Motor neuron (in vitro differentiated cells): ENCODE measurements around the gene ZNF358. TPM values are rescaled to one million over a fixed set of nuclear protein-coding genes. Genes with fewer than 3 reads are reported as not detected.

Experiments
- ATAC-seq, 8 experiments: fragments of 200-7000 bp; cut with Tn5 transposase; replicated peaks in 6 of 8; 2 replicates each; pipeline ENCODE4 v1.8.0; 2021; ENCODE audit warnings: mild to moderate bottlenecking in 8 of 8, moderate library complexity in 8 of 8
- H3K27ac ChIP-seq, 2 donors: fragments of 250-450 bp; sonication (Bioruptor Pico); 2 replicates each; pipeline ENCODE4 v1.9.0; 2021; ENCODE audit warnings: antibody characterized with exemption in 2 of 2, mild to moderate bottlenecking in 2 of 2, moderate library complexity in 1 of 2
- H3K4me1 ChIP-seq, 2 donors: fragments of 250-450 bp; sonication (Bioruptor Pico); replicated peaks in 1 of 2; 2 replicates each; pipeline ENCODE4 v1.6.1; 2021; ENCODE audit warnings: antibody characterized with exemption in 2 of 2, mild to moderate bottlenecking in 2 of 2, moderate library complexity in 1 of 2
- H3K4me3 ChIP-seq, 5 donors: fragments of 250-450 bp; sonication (Bioruptor Pico); 2 replicates each; pipeline ENCODE4 v1.9.0; 2021; ENCODE audit warnings: antibody characterized with exemption in 5 of 5, mild to moderate bottlenecking in 5 of 5, moderate library complexity in 4 of 5
- WGBS, 10 experiments: fragments of 450-650 bp; shearing (Covaris generic); methylation state at CpG; one replicate each; pipeline ENCODE4 v1.0.0; 2022; 5-methylcytosine and 5-hydroxymethylcytosine counted together
- in situ Hi-C, 9 experiments: fragments of 400-800 bp; cut with MboI; loops; one replicate each; pipeline ENCODE4 v1.15.0; 2021; ENCODE audit warnings: low sequenced_read_pairs in 9 of 9, low pct_unique_long_range_greater_than_20kb in 2 of 9; ENCODE audit not compliant: unreplicated experiment in 9 of 9
- total RNA-seq, 8 experiments: library from RNA; unstranded; fragments of 300-600 nt; gene quantifications; 2 replicates each; pipeline versions ENCODE4 v1.2.3 to v1.2.4, GENCODE V29; 2022

ZNF358 gene
- total RNA-seq, 8 experiments from 2014 or later = 8.4 to 44.2 (median 26.5) TPM

- H3K4me1 ChIP-seq = no peaks in the 10 kb centered on the region
- H3K27ac ChIP-seq = no peak overlapping the region
- in situ Hi-C loops = loop anchor here in 1 of 9 experiments (25.0 kb wide), 2 partner anchors 97 to 247 kb away; partner anchors contain the start of gene RETN
- WGBS, 10 experiments = 33 to 100% (median 78%) methylated on average over 1 to 4 of the region's 5 CpGs; no CpG with 5 or more reads in 3 of the 10 experiments
- H3K4me3 ChIP-seq = no peak overlapping the region
- no peak for ATAC-seq
These were observed 49.4 kb downstream of the ZNF358 start for GRCh38 chr19:7565332-7565731.

Other genes starting within 250 kb of the ZNF358 start
- gene INSR, start 221.7 kb upstream of the ZNF358 start, total RNA-seq = 10 to 100 TPM in 6 of 8 experiments, 1 to 10 TPM in 2; 6.9 to 19.6 (median 14.1) TPM
- gene ARHGEF18, start 167.2 kb upstream of the ZNF358 start, total RNA-seq = 10 to 100 TPM; 12.8 to 33.8 (median 17.4) TPM
- 1 to 10 TPM; 2.1 to 6.4 (median 3.2) TPM for gene PEX11G, start 27.1 kb upstream of the ZNF358 start, total RNA-seq
- gene MCOLN1, start 6.5 kb downstream of the ZNF358 start, total RNA-seq = 10 to 100 TPM in 3 of 8 experiments, 1 to 10 TPM in 5; 4.9 to 31.1 (median 8.4) TPM
- gene PNPLA6, start 19.6 kb downstream of the ZNF358 start, total RNA-seq = 10 to 100 TPM; 38.4 to 75.7 (median 49.0) TPM
- 1 to 10 TPM in 7 of 8 experiments, under 1 TPM in 1; 0.46 to 7.9 (median 4.3) TPM for gene CAMSAP3, start 79.8 kb downstream of the ZNF358 start, total RNA-seq
- 10 to 100 TPM in 7 of 8 experiments, 1 to 10 TPM in 1; 9.2 to 38.7 (median 22.6) TPM for gene XAB2, start 113.4 kb downstream of the ZNF358 start, total RNA-seq
- gene PET100, start 113.7 kb downstream of the ZNF358 start, total RNA-seq = 100 to 1,000 TPM in 6 of 8 experiments, 10 to 100 TPM in 2; 94.6 to 240 (median 105) TPM
- 1 to 10 TPM in 1 of 8 experiments, under 1 TPM in 2, not detected in 5; 0.16 to 1.2 (median 0.32) TPM for gene PCP2, start 117.6 kb downstream of the ZNF358 start, total RNA-seq
- gene STXBP2, start 121.0 kb downstream of the ZNF358 start, total RNA-seq = 10 to 100 TPM in 2 of 8 experiments, 1 to 10 TPM in 6; 1.4 to 38.5 (median 3.5) TPM
- not detected for gene RETN, start 152.9 kb downstream of the ZNF358 start, total RNA-seq
- gene MCEMP1, start 161.0 kb downstream of the ZNF358 start, total RNA-seq = under 1 TPM in 2 of 8 experiments, not detected in 6; 0.13 to 0.85 TPM
- 100 to 1,000 TPM in 4 of 8 experiments, 10 to 100 TPM in 4; 54.1 to 192 (median 109) TPM for gene TRAPPC5, start 164.7 kb downstream of the ZNF358 start, total RNA-seq
- gene FCER2, start 186.0 kb downstream of the ZNF358 start, total RNA-seq = under 1 TPM in 7 of 8 experiments, not detected in 1; 0.11 to 0.59 (median 0.32) TPM
- gene CLEC4G, start 216.0 kb downstream of the ZNF358 start, total RNA-seq = under 1 TPM in 1 of 8 experiments, not detected in 7; 0.20 TPM
- under 1 TPM in 6 of 8 experiments, not detected in 2; 0.09 to 0.57 (median 0.14) TPM for gene CD209, start 231.4 kb downstream of the ZNF358 start, total RNA-seq
- under 1 TPM in 4 of 8 experiments, not detected in 4; 0.10 to 0.71 (median 0.24) TPM for gene CLEC4M, start 247.1 kb downstream of the ZNF358 start, total RNA-seq